CD14-positive monocyte (primary cell): ENCODE measurements around the gene CPED1. TPM values are rescaled to one million over a fixed set of nuclear protein-coding genes. Genes with fewer than 3 reads are reported as not detected.

Experiments used
- DNase-seq, 3 donors: peaks; one replicate each; pipeline ENCODE4 v3.0.0-alpha.2; 2011 to 2022
- H2AFZ ChIP-seq: 2 replicates; pipeline ENCODE4 v1.6.0; 2012; ENCODE audit warnings: mild to moderate bottlenecking, low read depth, low read length, inconsistent platforms; ENCODE audit not compliant: insufficient read depth, poor library complexity, severe bottlenecking
- H3K27ac ChIP-seq, 2 donors: 1 replicate in 1 of 2; 2 replicates in 1 of 2; pipeline ENCODE4 v1.5.1; 2012 to 2013; ENCODE audit warnings: low read length in 2 of 2, control low read depth in 1 of 2, inconsistent platforms in 1 of 2, low read depth in 1 of 2, mild to moderate bottlenecking in 1 of 2
- H3K27me3 ChIP-seq, 2 donors: one replicate each; pipeline versions ENCODE4 v1.6.0 to v1.6.1; 2011 to 2013; ENCODE audit warnings: low read length in 2 of 2; ENCODE audit not compliant: control insufficient read depth in 2 of 2, insufficient read depth in 2 of 2
- H3K36me3 ChIP-seq, 2 donors: replicated peaks in 1 of 2; 1 replicate in 1 of 2; 2 replicates in 1 of 2; pipeline versions ENCODE4 v1.5.1 to v1.6.1; 2012 to 2013; ENCODE audit warnings: low read length in 2 of 2, control low read depth in 1 of 2, inconsistent platforms in 1 of 2, mild to moderate bottlenecking in 1 of 2; ENCODE audit not compliant: insufficient read depth in 2 of 2, control insufficient read depth in 1 of 2
- H3K4me1 ChIP-seq, 2 donors: 1 replicate in 1 of 2; 2 replicates in 1 of 2; pipeline versions ENCODE4 v1.5.1 to v1.6.1; 2012 to 2013; ENCODE audit warnings: low read length in 2 of 2, control low read depth in 1 of 2, inconsistent platforms in 1 of 2, mild to moderate bottlenecking in 1 of 2, moderate library complexity in 1 of 2; ENCODE audit not compliant: insufficient read depth in 2 of 2, control insufficient read depth in 1 of 2
- H3K4me2 ChIP-seq: replicated peaks from 2 replicates; pipeline ENCODE3; 2012; ENCODE audit warnings: low read length, moderate library complexity, mild to moderate bottlenecking; ENCODE audit not compliant: poor library complexity, severe bottlenecking; ENCODE audit errors: extremely low read depth
- H3K4me3 ChIP-seq, 3 experiments: fragments of 200-600 bp in 1 of 3; sonication (generic) in 1 of 3; replicated peaks in 1 of 3; 1 replicate in 2 of 3; 2 replicates in 1 of 3; pipeline ENCODE4 v1.5.1; 2011 to 2013; ENCODE audit warnings: low read length in 3 of 3, mild to moderate bottlenecking in 3 of 3, control low read depth in 2 of 3, low read depth in 2 of 3, inconsistent platforms in 1 of 3, moderate library complexity in 1 of 3
- H3K79me2 ChIP-seq: 2 replicates; pipeline ENCODE4 v1.6.0; 2012; ENCODE audit warnings: mild to moderate bottlenecking, control low read depth, inconsistent platforms, low read length, moderate library complexity; ENCODE audit not compliant: insufficient read depth
- H3K9ac ChIP-seq: 2 replicates; pipeline ENCODE4 v1.6.0; 2017; ENCODE audit warnings: low read length, mild to moderate bottlenecking; ENCODE audit not compliant: insufficient read depth, poor library complexity, severe bottlenecking
- H3K9me3 ChIP-seq, 2 donors: replicated peaks in 1 of 2; 1 replicate in 1 of 2; 2 replicates in 1 of 2; pipeline versions ENCODE4 v1.5.1 to v1.6.1; 2012 to 2013; ENCODE audit warnings: low read length in 2 of 2, control low read depth in 1 of 2; ENCODE audit not compliant: control insufficient read depth in 1 of 2, insufficient read depth in 1 of 2
- H4K20me1 ChIP-seq: 2 replicates; pipeline ENCODE4 v1.6.0; 2012; ENCODE audit warnings: mild to moderate bottlenecking, low read length, control low read depth, moderate library complexity; ENCODE audit not compliant: insufficient read depth
- H3K27ac Mint-ChIP-seq, 7 donors: one replicate each; pipeline ENCODE4 v1.8.0; 2020; ENCODE audit warnings: mild to moderate bottlenecking in 7 of 7, mixed read lengths in 7 of 7, moderate library complexity in 6 of 7, inconsistent platforms in 2 of 7
- H3K27me3 Mint-ChIP-seq, 3 donors: one replicate each; pipeline ENCODE4 v1.8.0; 2021 to 2022; ENCODE audit warnings: low read depth in 3 of 3, mild to moderate bottlenecking in 3 of 3, mixed read lengths in 3 of 3, moderate library complexity in 3 of 3, inconsistent platforms in 1 of 3
- H3K36me3 Mint-ChIP-seq, 2 donors: one replicate each; pipeline ENCODE4 v1.8.0; 2020; ENCODE audit warnings: mixed read lengths in 2 of 2, inconsistent platforms in 1 of 2, mild to moderate bottlenecking in 1 of 2
- H3K4me1 Mint-ChIP-seq: one replicate; pipeline ENCODE4 v1.8.0; 2020; ENCODE audit warnings: mild to moderate bottlenecking, mixed read lengths
- H3K4me3 Mint-ChIP-seq, 2 donors: one replicate each; pipeline ENCODE4 v1.8.0; 2020; ENCODE audit warnings: mild to moderate bottlenecking in 2 of 2, mixed read lengths in 2 of 2, moderate library complexity in 1 of 2
- H3K9me3 Mint-ChIP-seq, 7 donors: one replicate each; pipeline ENCODE4 v1.8.0; 2020 to 2022; ENCODE audit warnings: mixed read lengths in 7 of 7, mild to moderate bottlenecking in 6 of 7, moderate library complexity in 6 of 7, inconsistent platforms in 2 of 7
- WGBS: methylation state at CpG from one replicate; pipeline ENCODE4 v1.1.5; 2013; ENCODE audit warnings: missing lambda C conversion rate; ENCODE audit not compliant: insufficient coverage; 5-methylcytosine and 5-hydroxymethylcytosine counted together
- intact Hi-C, 2 donors: fragments of 100-400 bp; cut with micrococcal nuclease; formaldehyde crosslinking; loops; one replicate each; pipeline versions ENCODE4 v1.15.0 to v1.15.1; 2023
- polyA plus RNA-seq, 3 donors: library from polyadenylated mRNA; depleted of rRNA in 1 of 3; unstranded in 2 of 3; stranded (reverse) in 1 of 3; fragments of 300-500 nt in 2 of 3; fragments of >200 nt in 1 of 3; fragmentation: Illumina TruSeq in 2 of 3; gene quantifications; 1 replicate in 2 of 3; 2 replicates in 1 of 3; pipeline ENCODE4 v1.2.3, GENCODE V29; 2012 to 2021
- TF ChIP-seq, protein P1 (sequence below): fragments of 200-600 bp; IDR thresholded peaks from one replicate; pipeline ENCODE4 v1.8.0; 2022; ENCODE audit warnings: antibody characterized with exemption, mild to moderate bottlenecking

The CPED1 gene
- polyA plus RNA-seq, 3 donors, result 9.8 to 30.0 (median 20.4) TPM

DNA sequence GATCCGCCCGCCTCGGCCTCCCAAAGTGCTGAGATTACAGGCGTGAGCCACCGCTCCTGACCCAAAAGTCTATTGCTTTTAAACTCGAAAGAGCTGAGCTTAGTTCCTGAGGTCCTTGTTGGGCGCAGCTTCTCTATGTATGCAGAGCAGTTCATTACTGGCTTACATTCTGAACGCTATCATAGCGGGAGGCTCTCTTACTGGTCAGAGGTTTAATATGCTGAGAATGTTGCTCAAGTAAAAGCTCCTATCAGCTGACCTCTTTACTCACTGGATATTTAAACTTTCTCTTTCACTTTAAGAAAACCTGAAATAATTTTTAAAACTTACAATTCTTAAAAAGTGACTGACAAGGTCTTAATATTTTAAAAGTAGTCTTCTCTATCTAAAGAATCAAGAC is 179.5 kb downstream of the CPED1 start:
- H4K20me1 ChIP-seq, result no peaks in the 10 kb centered on the region
- Mint-ChIP-seq H3K36me3 (no peaks in the 10 kb centered on the region), H3K4me3 (no peak overlapping the region), H3K9me3 (no peaks in the 10 kb centered on the region), H3K27me3 (peaks cover 0 to 1% (median 0%) of the 10 kb centered on the region in 3 donors), H3K4me1 (no peaks in the 10 kb centered on the region), H3K27ac (no peak overlapping the region)
- no peaks in the 10 kb centered on the region for H3K79me2 ChIP-seq
- no peak overlapping the region for H3K4me3 ChIP-seq
- no peaks in the 10 kb centered on the region for H3K9me3 ChIP-seq
- intact Hi-C loops, result no loop called here
- 100% methylated on average over 6 of the region's 9 CpGs for WGBS
- no peak overlapping the region for H3K27ac ChIP-seq
- TF ChIP-seq, protein P1, sequence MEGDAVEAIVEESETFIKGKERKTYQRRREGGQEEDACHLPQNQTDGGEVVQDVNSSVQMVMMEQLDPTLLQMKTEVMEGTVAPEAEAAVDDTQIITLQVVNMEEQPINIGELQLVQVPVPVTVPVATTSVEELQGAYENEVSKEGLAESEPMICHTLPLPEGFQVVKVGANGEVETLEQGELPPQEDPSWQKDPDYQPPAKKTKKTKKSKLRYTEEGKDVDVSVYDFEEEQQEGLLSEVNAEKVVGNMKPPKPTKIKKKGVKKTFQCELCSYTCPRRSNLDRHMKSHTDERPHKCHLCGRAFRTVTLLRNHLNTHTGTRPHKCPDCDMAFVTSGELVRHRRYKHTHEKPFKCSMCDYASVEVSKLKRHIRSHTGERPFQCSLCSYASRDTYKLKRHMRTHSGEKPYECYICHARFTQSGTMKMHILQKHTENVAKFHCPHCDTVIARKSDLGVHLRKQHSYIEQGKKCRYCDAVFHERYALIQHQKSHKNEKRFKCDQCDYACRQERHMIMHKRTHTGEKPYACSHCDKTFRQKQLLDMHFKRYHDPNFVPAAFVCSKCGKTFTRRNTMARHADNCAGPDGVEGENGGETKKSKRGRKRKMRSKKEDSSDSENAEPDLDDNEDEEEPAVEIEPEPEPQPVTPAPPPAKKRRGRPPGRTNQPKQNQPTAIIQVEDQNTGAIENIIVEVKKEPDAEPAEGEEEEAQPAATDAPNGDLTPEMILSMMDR, result no peak
- no peak overlapping the region for H3K9ac ChIP-seq
- DNase-seq, result no peak
- no peaks in the 10 kb centered on the region for H3K27me3 ChIP-seq
- H3K4me2 ChIP-seq, result no peak overlapping the region
- H3K4me1 ChIP-seq, result no peaks in the 10 kb centered on the region
- no peaks in the 10 kb centered on the region for H3K36me3 ChIP-seq
- no peak overlapping the region for H2AFZ ChIP-seq

GRCh38 chr7:121169469-121169868 is 181.0 kb downstream of the CPED1 start:
- Histone ChIP-seq H3K79me2 (no peaks in the 10 kb centered on the region), H3K9ac (no peak overlapping the region), H2AFZ (no peak overlapping the region), H3K9me3 (no peaks in the 10 kb centered on the region), H3K27me3 (no peaks in the 10 kb centered on the region), H3K4me1 (no peaks in the 10 kb centered on the region), H4K20me1 (no peaks in the 10 kb centered on the region), H3K27ac (no peak overlapping the region), H3K36me3 (no peaks in the 10 kb centered on the region), H3K4me2 (no peak overlapping the region), H3K4me3 (no peak overlapping the region)
- Mint-ChIP-seq H3K27me3 (peaks cover 0 to 1% (median 0%) of the 10 kb centered on the region in 3 donors), H3K36me3 (no peaks in the 10 kb centered on the region), H3K4me3 (no peak overlapping the region), H3K27ac (no peak overlapping the region), H3K9me3 (no peaks in the 10 kb centered on the region), H3K4me1 (no peaks in the 10 kb centered on the region)
- no CpG with 5 or more reads among the region's 2 CpGs for WGBS
- TF ChIP-seq, protein P1, result no peak
- intact Hi-C loops, result no loop called here
- DNase-seq, result no peak
